ENCODE measurements around the gene RAB6A. TPM values are rescaled to one million over a fixed set of nuclear protein-coding genes. Genes with fewer than 3 reads are reported as not detected.
"Not testable (repeated sequence)": the region's sequence is repeated elsewhere in the genome, so short reads cannot be mapped to it uniquely, and the experiment has no call there.

The RAB6A gene
- total RNA-seq, 1 donor from 2014 or later = 82.4 TPM

DNA sequence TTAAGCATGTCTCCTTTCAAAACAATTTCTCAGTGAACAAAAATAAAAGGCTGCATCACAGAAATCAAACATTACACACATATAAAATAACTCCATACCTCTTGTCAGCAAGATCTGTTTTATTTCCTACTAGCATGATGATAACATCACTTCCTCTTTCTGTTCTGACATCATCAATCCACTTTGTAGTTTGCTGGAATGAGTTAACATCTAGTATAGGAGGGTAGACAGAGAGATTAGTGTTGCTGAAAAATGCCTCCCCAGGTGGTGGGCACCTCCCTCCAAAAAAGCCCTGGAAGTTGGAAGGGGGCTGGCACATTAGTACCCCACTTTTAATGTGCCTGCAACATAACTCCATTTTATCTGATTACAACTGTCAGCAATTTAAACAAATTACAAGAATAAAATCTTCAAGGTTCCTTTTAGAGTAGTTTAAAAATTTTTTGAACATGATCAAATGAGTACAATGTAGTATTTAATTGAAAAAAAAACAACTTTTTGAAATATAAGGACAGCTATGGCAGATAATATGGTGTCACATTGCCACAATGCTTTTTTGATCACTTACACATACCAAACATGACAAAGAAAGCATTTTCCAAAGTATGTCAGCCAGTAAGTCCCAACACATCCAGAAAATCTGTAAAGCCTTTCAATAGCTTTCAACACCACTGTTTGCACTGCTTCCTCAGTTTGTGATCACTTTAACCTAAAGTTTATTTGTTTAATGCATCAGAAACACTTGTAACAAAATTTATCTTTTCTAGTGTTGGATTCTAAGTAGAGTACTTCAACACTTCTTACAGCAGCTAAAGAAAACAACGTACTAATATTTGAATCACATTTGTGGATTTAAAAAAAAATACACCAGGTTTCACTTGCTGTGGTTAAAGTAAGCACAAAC lies 44.5 kb downstream of the RAB6A start:
- no peak for DNase-seq

DNA sequence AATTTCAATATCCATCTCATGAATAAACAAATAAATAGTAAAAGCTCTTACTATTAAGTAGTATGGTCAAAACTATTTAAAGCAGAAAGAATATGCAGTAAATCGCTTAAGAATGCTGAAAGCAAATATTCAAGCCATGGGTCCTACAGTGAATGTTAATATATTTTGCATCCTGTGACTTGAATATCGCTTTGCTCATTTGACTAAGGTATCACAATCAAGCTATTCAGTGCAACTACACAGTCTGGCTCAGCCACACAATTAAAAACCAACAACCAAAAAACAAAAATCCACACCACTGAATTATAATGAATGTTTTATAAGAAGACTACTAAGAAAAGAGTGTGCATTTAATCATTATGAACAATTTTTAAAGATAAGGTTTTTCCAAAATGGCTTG lies 45.3 kb downstream of the RAB6A start:
- DNase-seq = no peak

DNA sequence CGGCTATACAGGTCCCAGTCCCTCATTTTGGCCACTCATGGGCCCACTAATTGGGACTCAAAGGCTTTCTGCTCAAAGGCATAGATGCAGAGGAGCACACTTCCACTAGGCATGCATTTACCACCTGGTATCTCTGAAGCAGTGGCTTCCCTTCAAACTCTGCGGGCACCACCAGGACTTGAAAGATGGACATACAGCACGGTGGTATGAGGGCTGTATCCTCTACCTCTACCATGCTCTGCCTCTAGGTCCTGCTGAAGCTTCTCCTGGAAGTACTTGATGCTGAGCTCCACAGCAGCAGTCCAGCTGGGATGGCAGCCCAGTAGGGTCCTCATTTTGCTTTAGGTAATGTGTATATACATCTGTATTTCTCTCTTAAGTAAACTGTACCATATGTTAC lies 49.9 kb downstream of the RAB6A start:
- no peak for DNase-seq

DNA sequence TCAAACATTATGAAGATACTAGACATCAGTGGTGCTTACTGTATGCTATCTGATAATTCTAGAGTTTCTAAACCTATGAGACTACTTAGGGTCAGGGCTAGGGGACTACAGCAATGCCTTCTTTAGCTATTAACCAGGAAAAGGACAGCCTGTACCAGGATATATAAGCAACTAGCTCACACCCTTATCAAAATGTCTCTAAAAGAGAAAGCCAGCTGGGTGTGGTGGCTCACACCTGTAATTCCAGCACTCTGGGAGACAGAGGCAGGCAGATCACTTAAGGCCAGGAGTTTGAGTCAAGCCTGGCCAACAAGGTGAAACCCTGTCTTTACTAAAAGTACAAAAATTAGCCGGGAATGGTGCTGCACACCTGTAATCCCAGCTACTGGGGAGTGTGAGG lies 55.8 kb downstream of the RAB6A start:
- DNase-seq = no peak

DNA sequence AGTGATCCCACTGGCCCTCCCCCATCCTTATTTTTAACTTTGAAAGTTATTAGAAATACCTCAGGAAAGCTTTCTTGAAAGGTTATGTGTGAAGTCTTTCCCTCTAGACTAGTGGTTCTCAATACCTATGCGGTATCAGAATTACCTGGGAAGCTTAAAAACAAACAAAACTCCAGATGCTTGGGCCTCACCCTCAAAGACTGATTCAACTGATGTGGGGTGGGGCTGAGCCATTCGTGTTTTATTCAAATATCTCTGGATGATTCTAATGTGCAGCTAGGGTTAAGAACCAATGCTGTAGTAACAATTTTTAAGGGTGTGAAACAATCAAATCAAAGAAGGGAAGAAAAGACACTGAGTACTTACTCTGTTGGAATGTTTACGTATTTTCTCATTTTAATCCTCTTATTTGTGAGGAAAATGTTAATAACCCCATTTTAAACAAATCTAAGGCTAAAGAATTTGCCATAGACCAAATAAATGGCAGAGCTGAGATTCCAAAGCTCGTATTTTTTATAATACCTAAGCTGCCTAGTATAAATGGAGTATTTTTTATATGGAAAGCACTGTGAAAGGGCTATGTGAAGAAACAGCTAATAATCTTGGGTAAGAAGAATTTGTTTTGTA lies 66.9 kb downstream of the RAB6A start:
- DNase-seq = no peak

DNA sequence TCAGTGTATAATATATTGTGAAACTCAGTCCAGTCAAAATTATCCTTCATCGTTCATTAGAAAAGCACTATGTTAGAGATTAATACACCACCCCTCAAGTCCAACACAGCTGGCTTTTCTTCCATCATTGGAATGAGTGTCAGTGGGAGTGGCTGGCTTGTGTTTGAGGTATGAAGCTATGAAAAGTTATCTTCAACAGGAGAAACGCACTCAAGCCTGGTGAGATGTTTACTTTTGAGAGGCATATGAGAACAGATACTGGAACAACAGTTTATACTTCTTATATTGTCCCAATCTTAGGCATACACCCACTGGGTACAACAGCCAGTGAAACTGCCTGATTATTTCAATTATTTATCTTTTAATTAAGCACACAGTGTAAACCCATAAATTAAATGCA lies 80.2 kb downstream of the RAB6A start:
- DNase-seq = no peak

DNA sequence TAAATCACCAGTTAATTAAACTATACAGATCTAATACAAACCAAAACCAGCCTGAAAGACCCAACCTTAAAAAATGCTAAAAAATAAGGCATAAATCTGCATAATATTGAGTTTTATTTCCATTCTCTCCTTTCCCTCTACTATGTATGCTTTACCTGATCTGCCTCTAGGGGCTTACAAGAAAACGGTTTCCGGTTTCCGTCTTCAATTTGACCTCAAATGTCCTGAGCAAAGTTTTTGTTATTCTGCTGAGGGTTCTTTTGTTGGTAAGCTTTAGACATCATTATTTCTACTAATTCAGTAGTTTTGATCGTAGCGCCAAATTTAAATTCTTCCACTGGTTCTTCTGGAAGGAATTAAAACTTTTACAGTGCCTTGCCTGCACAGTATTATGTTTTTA lies 84.3 kb downstream of the RAB6A start:
- not testable (repeated sequence) for DNase-seq

DNA sequence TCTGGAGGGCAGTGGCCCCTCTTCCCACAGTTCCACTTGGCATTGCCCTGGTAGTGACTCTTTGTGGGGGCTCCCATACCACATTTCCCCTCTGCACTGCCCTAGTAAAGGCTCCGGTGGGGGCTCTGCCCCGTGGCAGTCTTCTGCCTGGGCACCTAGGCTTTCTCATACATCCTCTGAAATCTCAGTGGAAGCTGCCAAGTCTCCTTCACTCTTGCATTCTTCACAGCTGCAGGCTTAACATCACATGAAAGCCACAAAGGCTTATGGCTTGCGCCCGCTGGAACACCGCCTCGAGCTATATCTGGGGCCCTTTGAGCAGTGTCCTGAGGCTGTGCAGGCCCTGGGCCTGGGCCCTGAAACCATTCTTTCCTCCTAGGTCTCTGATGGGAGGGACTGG lies 89.2 kb downstream of the RAB6A start:
- no peak for DNase-seq

DNA sequence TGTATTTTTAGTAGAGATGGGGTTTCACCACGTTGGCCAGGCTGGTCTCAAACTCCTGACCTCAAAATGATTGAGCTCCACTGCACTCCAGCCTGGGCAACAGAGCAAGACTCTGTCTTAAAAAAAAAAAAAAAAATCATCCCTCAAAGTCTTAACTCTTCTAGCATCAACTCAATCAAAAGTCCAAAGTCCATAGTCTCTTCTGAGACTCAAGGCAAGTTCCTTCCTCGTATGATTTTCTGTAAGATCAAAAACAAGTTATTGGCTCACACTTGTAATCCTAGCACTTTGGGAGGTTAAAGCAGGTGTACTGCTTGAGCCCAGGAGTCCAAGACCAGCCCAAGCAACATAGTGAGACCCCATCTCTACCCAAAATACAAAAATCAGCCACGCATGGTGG lies 90.1 kb downstream of the RAB6A start:
- DNase-seq = no peak

DNA sequence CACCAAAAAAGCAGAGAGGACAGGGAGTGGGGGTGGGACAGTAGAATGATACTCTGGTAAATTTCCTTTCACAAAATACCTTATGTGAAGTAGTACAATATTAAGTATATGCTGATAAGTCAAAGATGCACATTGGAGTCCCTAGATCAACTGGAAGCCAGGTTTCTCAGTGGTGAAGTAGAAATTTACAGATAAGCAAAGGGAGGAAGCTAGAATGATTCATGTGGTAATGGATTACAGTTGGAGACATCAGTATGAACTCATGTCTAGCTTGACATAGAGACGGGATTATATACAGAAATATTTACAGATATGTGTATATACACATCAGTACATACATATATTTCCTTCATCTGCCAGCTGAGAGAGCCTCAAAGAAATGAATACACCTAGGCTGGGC lies 93.0 kb downstream of the RAB6A start:
- no peak for DNase-seq

DNA sequence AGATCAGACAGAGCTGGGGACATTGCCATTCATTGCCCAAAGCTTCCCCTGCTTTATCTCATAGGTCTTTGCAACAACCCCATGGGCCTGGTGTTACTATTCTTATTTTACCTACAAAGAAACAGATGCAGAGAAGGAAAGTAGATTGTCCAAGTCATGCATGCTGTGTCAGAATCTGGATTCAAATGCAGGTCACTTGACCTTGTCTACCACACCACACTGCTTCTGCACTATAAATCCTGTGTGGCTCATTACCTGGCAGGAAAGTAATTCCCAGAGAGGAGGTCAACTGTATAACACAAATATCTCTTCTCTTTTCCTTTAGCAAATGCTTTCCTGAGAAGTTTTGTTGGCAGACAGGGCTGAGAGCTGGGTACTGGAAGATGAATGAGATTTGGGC lies 96.0 kb downstream of the RAB6A start:
- no peak for DNase-seq

DNA sequence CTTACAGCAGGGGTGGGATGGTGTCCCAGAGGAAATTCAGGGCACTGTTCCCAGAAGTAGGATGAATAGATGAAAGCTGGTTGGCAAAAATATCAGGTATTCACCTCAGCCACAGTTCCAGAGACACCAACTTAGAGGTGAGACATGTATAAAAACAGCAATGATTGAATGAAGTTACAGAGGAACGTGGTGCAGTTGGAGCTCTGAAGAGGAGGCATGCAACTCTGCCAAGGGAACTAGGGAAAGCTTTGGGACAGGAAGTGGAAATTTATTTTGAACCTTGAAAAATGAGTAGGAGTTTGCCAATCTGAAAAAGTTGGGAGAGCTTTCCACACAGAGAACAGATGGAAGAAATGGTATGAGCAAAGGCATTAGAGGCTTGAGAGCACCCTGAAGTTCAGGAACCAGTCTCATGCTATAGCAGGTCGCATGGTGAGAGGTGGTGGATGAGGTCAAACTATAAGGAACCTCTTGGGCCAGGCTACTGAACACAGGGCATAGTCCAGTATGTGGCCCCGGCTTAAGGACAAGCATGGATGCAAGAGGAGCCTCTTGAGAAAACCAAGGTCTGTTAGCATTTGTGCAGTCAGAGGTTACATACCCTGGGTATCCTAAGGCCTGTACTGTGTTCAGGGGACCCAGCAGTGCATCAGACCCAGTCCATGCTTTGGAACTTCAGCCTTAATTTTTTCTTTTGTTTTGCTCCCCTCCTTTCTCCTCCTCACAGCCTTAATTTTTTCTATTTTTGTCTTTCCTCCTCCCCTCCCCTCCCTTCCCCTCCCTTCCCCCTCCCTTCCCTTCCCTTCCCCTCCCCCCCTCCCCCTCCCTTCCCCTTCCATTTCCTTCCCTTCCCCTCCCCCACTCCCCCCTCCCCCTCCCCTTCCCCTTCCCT lies 97.0 kb downstream of the RAB6A start:
- no peak for DNase-seq

DNA sequence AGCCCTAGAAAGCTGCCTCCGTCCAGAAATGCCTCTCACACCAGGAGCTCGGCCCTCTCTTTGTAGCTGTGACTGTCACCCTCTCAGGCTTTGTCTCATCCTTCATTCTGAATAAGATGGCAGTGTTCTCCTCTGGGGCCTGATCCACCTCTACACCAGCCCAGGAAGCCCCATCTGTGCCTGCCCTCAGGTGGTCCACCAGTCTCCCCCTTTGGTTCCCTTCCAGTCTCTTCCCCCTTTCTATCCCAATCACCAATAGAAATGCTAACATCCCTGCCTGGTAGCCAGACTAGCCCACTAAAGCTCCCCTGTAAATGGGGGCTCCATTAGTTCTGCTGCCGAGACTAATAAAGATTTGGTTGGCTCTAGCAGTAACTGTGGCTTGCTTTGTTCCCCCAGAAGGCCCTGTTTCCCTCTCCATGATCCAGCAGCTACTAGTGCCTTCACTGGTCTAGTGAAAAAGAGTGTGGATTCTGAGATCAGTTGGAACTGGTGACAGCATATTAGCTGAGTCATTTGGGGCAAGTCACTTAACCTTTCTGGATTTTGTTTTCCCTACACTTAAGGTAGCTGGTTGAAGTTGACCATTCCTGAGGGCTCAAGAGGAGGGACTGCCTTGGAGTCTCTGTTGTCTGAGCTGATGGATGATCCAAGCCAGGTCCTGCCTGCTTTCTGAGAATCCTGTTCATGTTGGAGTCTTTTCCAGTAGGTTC lies 98.3 kb downstream of the RAB6A start:
- no peak for DNase-seq

DNA sequence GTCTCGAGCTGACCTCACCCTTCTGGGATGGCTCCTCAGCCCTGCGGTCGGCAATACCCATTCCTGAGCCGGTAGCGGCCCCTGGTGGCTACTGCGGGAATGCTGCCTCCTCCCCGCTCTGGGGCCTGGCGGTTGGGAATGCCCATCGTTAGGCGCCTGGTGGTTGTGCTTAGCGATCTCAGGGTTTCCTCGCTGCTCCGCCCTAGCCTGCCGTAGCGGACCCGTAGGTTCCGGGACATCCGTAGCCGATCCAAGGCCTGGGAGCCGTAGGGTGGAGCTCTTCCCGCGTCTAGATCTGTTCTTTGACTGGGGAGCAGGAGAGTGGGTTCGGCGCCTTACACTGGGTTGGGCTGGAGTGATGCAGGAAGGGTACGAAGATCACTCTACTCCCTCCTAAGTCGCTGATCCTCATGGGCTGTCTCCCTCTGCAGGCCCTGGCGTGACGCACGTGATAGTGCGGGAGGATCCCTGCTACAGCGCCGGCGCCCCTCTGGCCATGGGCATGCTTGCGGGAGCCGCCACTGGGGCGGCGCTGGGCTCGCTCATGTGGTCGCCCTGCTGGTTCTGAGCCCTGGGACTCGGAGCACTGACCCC lies 99.7 kb downstream of the RAB6A start:
- peak; percentile 72 for DNase-seq

DNA sequence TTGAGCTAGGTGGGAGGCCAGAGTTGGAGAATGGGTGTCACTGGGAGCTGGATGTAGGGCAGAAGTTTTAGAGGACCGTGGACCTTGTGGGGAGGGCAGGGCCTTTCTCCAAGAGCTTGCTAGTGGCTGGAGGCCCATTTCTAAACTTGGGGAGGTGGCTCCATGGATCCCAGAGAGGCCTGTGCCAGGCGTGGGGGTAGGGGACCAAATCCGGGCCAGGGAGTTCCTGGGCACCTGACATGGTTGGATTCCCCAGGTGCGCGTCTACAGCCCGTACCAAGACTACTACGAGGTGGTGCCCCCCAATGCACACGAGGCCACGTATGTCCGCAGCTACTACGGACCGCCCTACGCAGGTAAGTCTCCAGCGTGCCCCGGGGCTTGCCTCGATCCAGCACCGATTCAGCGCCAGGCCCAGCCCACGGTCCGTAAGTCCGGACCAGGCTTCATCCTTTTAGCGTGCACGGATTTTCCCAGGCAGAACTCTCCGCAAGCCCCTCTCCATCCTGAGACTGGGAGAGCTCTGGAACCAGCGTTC lies 100.3 kb downstream of the RAB6A start:
- no peak for DNase-seq

DNA sequence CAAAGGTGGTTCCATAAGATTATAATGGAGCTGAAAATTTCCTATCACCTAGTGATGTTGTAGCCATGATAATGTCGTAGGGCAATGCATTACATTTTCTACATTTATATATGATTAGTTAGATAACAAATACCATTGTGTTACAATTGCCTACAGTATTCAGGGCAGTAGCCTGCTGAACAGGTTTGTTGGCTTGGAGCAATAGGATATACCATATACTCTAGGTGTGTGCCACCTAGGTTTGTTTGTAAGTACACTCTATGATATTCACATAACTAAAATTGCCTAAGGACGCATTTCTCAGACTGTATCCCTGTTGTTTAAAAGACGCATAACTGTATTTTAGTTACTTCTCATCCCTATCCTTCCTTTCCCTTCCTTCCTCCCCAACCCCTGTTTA lies 100.9 kb downstream of the RAB6A start:
- no peak for DNase-seq

DNA sequence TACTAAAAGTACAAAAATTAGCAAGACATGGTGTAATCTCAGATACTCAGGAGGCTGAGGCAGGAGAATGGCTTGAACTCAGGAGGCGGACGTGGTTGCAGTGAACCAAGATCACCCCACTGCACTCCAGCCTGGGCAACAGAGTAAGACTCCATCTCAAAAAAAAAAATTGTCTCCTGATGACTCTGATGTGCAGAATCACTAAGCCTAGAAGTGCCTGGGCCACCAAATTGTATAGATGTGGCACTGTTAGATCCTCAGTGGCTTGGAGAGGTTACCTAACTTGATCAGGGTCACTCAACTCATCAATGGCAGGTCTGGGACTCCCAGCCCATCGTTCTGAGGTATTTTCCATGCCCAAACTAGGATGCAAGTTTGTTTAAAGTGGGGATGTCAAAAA lies 103.9 kb downstream of the RAB6A start:
- DNase-seq = no peak

DNA sequence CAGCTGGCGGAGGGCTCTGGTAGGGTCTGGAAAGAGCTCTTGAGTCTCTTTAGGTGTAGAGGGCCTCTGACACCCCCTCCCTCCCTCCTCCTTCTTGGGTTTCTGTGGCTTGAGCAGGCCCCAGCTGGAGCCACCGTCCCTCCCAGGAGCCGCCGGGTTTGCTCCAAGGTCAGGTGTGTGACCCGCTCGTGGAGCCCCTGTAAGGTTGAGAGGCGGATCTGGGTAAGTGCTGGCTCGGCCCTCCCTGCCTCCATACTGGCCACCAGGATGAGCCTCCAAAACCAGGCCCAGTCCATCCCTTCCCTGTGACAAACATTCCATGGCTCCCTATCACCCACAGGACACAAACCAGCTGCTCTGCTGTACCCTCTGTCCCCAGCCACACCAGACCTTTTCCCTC lies 105.2 kb downstream of the RAB6A start:
- DNase-seq = no peak

DNA sequence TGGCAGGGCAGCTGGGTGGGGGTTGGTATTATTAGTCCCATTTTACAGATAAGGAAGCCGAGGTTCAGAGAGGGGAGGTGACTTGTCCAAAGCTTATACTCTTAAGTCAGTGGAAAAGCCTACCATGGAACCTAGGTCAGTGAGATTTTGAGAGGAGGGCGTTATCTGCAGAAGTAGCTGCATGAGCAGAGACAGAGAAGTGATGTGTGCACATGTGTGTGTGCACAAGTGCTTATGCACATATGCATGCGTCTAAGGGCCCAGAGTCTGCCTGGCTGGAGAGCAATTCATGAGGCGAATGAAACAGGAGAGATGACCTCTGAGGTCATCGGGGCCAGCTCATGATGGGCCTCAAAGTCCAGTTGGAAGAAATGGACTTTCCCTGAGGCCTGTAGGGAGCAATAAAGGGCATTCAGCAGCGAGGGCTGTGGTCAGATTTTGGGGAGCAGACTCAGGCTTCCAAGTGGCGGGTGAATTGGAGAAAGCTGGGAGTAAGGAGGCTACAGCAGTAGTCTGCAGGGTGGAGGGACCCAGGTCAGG lies 106.3 kb downstream of the RAB6A start:
- no peak for DNase-seq

DNA sequence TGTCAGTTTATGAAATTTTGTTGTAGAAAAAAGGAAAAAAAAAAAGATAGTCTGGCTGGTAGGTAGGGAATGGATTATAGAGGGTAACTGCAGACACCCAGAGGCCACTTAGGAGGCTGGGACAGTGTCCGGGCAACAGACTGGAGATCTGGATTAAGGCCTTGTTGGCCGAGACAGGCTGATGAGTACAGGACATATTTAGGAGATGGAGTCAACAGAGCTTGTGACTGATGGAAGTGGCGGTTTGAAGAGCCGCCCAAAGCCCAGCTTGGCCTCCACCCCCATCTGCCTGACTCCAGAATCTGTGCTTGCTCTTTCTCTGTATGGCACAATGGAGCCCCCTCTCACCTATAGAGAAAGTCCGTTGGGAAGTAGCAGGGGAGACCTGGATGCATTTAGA lies 106.9 kb downstream of the RAB6A start:
- no peak for DNase-seq

DNA sequence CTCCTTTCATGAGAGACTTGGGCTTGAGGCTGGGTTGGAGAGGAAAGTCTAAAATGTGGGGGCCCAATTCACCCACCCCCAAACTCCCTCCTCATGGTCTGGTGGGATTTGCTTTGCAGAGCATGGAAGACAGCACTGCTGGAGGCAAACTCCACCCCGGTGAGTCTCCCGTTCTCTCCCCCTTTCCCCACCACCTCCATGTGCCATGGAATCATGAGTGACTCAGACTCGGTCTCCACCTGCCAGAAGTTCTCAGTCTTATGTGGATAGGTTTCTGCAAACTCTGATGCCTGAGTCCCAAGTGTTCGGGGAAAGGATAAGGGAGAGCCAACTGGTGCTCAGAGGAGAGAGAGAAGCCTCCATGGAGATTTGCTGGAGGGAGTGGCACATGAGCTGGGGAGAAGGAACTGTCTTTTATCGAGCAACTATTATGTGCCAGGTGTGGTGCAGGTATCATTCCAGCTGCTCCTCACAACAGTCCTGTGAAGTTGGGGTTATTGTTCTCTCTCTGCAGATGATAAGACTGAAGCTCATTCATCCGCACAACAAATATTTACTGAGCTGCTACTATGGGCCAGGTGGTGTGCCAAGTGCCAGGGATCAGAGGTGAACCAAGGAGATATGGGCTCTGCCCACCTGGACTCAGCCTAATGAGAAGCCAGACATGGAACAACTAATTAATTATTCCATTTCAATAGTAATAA lies 107.9 kb downstream of the RAB6A start:
- DNase-seq = no peak

All from skin of body (tissue), 2 donors.